Dendritic cell treated with granulocyte-macrophage colony-stimulating factor and Interleukin-4, amounts not matched to agents 40 ng/mL and 50 ng/mL, for 4 days (primary cell): Measurements from ENCODE around the gene UNC93B1.
"Not testable (repeated sequence)": the region's sequence is repeated elsewhere in the genome, so short reads cannot be mapped to it uniquely, and the experiment has no call there.

ENCODE experiments used
- H3K27ac Mint-ChIP-seq: one replicate; pipeline ENCODE4 v1.8.0; 2022; ENCODE audit warnings: mild to moderate bottlenecking, mixed read lengths
- H3K27me3 Mint-ChIP-seq: one replicate; pipeline ENCODE4 v1.8.0; 2022; ENCODE audit warnings: mild to moderate bottlenecking, mixed read lengths
- H3K36me3 Mint-ChIP-seq: one replicate; pipeline ENCODE4 v1.8.0; 2022; ENCODE audit warnings: low read depth, mixed read lengths
- H3K4me1 Mint-ChIP-seq: one replicate; pipeline ENCODE4 v1.8.0; 2022; ENCODE audit warnings: low read depth, mixed read lengths
- H3K4me3 Mint-ChIP-seq: one replicate; pipeline ENCODE4 v1.8.0; 2022; ENCODE audit warnings: mild to moderate bottlenecking, moderate library complexity, mixed read lengths
- H3K9me3 Mint-ChIP-seq: one replicate; pipeline ENCODE4 v1.8.0; 2022; ENCODE audit warnings: mixed read lengths
- intact Hi-C: fragments of 100-400 bp; cut with micrococcal nuclease; formaldehyde crosslinking; loops from one replicate; pipeline ENCODE4 v1.15.0; 2022

Gene UNC93B1

DNA sequence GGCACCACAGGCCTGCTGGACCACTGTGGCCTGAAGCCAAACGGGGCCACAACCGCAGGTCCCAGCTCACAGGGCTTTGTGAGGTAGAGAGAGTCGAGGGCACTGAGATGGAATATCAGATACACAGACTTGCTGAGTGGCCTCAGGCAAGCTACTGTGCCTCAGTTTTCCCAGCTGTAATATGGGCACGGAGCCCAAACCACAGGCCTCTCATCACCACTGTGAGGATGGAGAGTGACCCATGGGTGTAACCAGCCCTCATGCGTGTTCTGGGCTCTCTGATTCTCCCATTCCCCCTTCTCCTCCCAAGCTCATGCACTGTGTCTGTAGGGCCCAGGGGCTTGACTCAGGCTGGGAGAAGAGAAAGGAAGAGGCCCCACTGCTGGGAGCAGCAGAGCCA, 4.2 kb downstream of the UNC93B1 start:
- Mint-ChIP-seq H3K4me1 (peaks cover 79% of the 10 kb centered on the region), H3K27me3 (no peaks in the 10 kb centered on the region), H3K27ac (no peak overlapping the region), H3K4me3 (no peak overlapping the region), H3K9me3 (no peaks in the 10 kb centered on the region), H3K36me3 (peaks cover 82% of the 10 kb centered on the region)
- intact Hi-C loops, result loop anchor here (5.0 kb wide), 1 partner anchor 38 kb away; the partner anchor contains the start of gene TCIRG1

DNA sequence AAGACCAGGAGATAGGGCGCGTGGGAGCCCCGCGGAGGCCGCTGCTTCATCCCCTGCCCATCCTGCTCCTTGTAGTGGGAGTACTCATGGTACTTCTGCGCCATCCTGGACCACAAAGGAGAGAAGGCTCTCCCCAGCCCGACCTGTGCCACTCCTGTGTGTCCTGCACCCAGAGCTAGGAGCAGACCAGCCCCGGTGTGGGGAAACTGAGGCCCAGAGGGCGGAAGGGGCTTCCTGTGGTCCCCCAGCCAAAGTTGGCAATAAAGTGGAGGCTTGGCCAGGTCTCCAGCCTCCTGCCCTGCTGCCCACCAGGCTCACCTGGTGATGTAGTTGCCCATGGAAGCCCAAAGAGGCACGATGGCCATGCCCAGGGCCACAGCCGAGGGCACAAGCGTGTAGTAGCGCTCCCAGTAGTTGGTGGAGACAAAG, 4.7 kb downstream of the UNC93B1 start:
- H3K4me1 Mint-ChIP-seq, result peaks cover 79% of the 10 kb centered on the region
- no peaks in the 10 kb centered on the region for H3K9me3 Mint-ChIP-seq
- H3K27me3 Mint-ChIP-seq, result no peaks in the 10 kb centered on the region
- peaks cover 87% of the 10 kb centered on the region for H3K36me3 Mint-ChIP-seq
- peak overlapping the region; percentile 78 for H3K27ac Mint-ChIP-seq
- no peak overlapping the region for H3K4me3 Mint-ChIP-seq
- intact Hi-C loops, result loop anchor here (5.0 kb wide), 1 partner anchor 38 kb away; the partner anchor contains the start of gene TCIRG1

DNA sequence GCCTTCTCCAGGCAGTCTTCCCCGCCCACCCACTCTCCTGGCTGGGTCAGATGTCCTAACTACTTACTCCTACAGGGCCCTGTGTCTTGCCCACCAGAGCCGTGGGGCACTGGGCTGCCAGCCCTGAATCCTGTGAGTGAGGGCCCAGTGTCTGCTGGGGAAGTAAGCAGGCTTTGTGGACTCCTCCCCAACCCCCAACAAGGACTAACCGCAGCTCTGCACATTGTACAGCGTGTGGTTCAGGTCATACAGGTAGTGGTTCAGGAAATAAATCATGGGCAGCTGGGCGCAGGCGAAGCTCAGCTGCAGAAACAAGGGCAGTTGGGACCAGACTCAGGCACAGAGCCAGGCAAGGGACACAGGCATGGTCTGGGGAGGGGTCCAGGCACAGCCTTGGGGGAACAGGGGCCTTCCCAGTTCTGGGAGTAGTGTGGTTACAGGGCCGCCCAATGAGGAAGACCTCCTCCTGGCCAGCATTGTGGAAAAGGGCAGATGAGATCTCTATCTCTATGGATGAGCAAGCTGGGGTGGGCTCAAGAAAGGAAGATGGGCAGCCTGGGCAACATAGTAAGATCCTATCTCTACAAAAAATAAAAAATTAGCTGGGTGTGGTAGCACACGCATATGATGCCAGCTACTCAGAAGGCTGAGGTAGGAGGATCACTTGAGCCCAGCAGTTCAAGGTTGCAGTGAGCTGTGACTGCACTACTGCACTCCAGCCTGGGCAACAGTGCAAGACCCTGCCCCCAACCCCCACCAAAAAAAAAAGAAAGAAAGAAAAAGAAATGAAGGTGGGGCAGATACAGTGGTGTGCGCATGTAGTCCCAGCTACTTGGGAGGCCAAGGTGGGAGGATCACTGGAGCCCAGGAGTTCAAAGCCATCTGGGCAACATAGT, 5.5 kb downstream of the UNC93B1 start:
- intact Hi-C loops, result loop anchor here (5.0 kb wide), 1 partner anchor 39 kb away; the partner anchor contains the start of gene TCIRG1
- H3K36me3 Mint-ChIP-seq, result peaks cover 95% of the 10 kb centered on the region
- peaks cover 83% of the 10 kb centered on the region for H3K4me1 Mint-ChIP-seq
- no peaks in the 10 kb centered on the region for H3K27me3 Mint-ChIP-seq
- no peak overlapping the region for H3K4me3 Mint-ChIP-seq
- H3K9me3 Mint-ChIP-seq, result no peaks in the 10 kb centered on the region
- H3K27ac Mint-ChIP-seq, result peak overlapping the region; percentile 78

DNA sequence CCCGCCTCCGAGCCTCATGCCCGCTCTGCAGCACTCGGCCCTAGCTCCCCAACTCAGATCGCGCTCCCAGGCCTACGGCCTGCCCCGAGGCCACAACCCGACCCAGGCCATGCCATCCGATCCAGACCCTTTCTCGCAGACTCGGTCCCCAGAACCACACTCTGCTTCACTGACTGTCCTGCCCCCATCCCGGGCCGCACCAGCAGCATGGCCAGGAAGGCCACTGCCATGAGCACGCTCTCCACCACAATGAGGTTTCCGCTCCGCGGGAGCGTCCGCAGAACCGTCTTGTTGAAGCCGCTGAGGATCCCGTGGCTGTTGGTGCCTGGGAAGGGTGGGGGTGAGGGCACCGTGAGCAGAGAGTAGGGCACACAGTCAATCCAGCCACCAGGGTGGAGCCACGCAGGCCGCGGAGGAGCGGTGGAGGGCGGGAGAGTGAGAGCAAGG, 6.4 kb downstream of the UNC93B1 start:
- H3K27me3 Mint-ChIP-seq, result no peaks in the 10 kb centered on the region
- peak overlapping the region; percentile 51 for H3K4me3 Mint-ChIP-seq
- peaks cover 76% of the 10 kb centered on the region for H3K4me1 Mint-ChIP-seq
- peaks cover 97% of the 10 kb centered on the region for H3K36me3 Mint-ChIP-seq
- H3K27ac Mint-ChIP-seq, result peak overlapping the region; percentile 78
- intact Hi-C loops, result loop anchor here (2.0 to 5.0 kb wide), 2 partner anchors 13 to 40 kb away; partner anchors contain the start of genes ALDH3B1 and TCIRG1
- H3K9me3 Mint-ChIP-seq, result no peaks in the 10 kb centered on the region

DNA sequence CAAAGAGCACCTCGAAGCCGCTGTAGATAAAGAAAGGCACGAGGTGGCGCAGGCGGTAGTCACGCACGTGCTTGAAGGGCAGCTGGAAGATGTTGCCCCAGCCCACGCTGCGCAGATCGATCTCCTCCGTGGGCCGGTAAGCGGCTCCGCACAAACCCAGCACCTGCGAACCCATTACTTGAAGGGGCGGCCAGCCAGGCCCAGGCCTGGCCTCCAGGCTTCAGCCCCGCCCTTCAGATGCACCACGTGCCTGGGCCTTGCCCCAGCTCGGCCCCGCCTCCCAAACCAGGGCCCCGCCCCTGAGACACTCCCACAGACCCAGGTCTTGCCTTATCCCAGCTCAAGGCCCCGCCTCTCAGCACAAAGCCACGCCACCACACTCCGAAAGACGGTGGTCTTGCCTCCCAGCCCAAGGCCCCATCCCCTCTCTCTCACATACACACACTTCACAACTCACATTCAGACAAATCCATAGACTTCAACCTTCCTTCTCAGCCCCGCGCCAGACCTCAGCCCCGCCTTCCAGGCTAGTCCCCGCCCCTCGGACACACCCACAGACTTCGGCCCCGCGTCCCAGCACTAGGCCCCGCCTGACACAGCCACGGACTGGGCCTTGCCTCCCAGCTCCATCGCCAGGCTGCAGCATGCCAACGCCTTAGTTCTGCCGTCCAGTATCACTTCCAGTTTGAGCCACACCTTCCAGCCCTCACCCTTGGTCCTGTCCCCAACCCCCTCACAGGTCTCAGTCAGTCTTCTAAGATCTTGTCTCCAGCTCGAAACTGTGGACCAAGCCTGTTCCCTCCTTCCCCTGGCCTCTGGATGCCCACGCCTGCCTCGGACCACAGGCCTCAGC, 7.0 kb downstream of the UNC93B1 start:
- no peaks in the 10 kb centered on the region for H3K9me3 Mint-ChIP-seq
- peaks cover under 1% of the 10 kb centered on the region for H3K27me3 Mint-ChIP-seq
- intact Hi-C loops, result loop anchor here (2.0 to 5.0 kb wide), 2 partner anchors 14 to 40 kb away; partner anchors contain the start of genes ALDH3B1 and TCIRG1
- H3K4me3 Mint-ChIP-seq, result peak overlapping the region; percentile 51
- H3K36me3 Mint-ChIP-seq, result peaks cover 97% of the 10 kb centered on the region
- H3K27ac Mint-ChIP-seq, result peak overlapping the region; percentile 78
- peaks cover 72% of the 10 kb centered on the region for H3K4me1 Mint-ChIP-seq

DNA sequence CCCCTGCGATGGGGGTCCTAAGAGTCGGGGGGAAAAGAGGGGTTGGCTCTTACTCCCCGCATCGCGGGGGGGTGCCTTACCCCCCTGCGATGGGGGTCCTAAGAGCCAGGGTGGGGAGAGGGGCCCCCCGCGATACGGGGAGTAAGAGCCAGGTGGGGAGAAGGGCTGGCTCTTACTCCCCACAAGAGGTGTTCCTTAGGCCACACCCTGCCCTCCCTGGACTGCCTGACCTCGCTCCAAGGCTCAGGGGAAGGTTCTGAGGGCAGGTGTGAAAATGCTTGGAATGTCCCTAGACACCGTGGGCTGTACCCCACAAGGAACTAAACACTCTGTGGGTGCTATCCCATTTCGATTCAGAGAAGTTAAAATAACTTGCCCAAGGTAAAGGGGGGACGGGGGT, 7.8 kb downstream of the UNC93B1 start:
- Mint-ChIP-seq H3K27ac (no peak overlapping the region), H3K4me3 (no peak overlapping the region), H3K27me3 (peaks cover 2% of the 10 kb centered on the region), H3K36me3 (peaks cover 97% of the 10 kb centered on the region), H3K9me3 (no peaks in the 10 kb centered on the region), H3K4me1 (peaks cover 69% of the 10 kb centered on the region)
- intact Hi-C loops, result loop anchor here (2.0 to 5.0 kb wide), 2 partner anchors 15 to 41 kb away; partner anchors contain the start of genes ALDH3B1 and TCIRG1

DNA sequence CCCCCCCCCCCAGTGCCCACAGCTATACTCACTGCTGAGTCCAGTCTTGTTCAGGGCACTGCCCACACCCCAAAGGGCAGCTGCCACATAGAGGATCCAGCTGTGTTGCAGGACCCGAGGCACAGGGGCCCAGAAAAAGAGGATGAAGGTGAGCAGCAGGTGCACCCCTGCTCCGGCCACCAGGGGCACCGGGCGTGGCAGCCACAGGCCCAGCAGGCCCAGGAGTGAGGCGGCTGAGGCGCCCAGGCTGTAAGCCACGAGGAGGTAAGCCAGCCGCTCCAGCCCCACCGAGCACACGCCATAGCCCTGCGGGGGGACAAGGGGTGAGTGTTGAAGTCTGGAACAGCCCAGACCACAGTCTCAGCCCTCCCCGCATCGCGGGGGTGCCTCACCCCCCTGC, 8.3 kb downstream of the UNC93B1 start:
- Mint-ChIP-seq H3K36me3 (peaks cover 97% of the 10 kb centered on the region), H3K4me1 (peaks cover 69% of the 10 kb centered on the region)
- H3K9me3 Mint-ChIP-seq, H3K4me3 Mint-ChIP-seq, H3K27me3 Mint-ChIP-seq, H3K27ac Mint-ChIP-seq: not testable (repeated sequence)
- intact Hi-C loops, result loop anchor here (5.0 kb wide), 1 partner anchor 42 kb away; the partner anchor contains the start of gene TCIRG1

DNA sequence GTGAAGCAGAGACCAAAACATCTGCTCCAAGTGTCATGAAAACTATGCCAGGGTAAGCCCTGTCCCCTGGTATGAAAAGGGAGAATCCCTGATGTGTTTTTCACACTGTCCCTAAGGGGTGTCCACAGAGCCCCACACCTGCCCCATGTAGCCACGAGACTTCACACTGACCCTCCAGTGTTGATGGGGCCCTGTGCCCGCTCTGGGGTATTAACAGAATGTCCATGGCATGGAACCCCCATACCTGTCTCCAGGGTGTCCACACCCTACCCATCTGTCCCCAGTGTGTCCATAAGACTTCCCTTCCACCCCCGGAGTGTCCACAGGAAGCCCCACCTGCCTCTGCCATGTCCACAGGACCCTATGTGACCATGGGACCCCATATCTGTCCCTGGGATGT, 8.8 kb downstream of the UNC93B1 start:
- H3K4me3 Mint-ChIP-seq, H3K27ac Mint-ChIP-seq, H3K9me3 Mint-ChIP-seq, H3K27me3 Mint-ChIP-seq: not testable (repeated sequence)
- Mint-ChIP-seq H3K4me1 (peaks cover 68% of the 10 kb centered on the region), H3K36me3 (peaks cover 96% of the 10 kb centered on the region)
- intact Hi-C loops, result loop anchor here (5.0 kb wide), 1 partner anchor 42 kb away; the partner anchor contains the start of gene TCIRG1

DNA sequence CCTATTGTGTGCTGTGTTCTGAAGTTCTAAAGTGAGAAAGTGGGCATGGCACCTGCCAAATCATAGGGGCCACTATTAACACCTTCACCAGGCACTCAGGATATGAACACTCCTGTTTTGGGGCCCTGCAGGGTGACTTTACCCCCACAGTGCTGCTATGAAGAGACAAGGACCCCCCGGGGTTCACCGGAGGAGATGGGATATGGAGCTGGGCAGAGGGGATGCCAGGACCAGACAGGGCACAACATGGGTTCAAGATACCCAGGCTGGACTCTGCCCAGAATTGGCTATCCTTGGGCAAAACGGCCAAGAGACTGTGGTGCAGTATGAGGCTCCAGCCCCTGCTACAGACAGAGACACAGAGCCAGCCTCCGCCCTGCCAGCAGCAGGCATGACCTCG, 9.5 kb downstream of the UNC93B1 start:
- H3K9me3 Mint-ChIP-seq, H3K27ac Mint-ChIP-seq, H3K4me3 Mint-ChIP-seq, intact Hi-C loops, H3K27me3 Mint-ChIP-seq: not testable (repeated sequence)
- Mint-ChIP-seq H3K4me1 (peaks cover 61% of the 10 kb centered on the region), H3K36me3 (peaks cover 88% of the 10 kb centered on the region)

DNA sequence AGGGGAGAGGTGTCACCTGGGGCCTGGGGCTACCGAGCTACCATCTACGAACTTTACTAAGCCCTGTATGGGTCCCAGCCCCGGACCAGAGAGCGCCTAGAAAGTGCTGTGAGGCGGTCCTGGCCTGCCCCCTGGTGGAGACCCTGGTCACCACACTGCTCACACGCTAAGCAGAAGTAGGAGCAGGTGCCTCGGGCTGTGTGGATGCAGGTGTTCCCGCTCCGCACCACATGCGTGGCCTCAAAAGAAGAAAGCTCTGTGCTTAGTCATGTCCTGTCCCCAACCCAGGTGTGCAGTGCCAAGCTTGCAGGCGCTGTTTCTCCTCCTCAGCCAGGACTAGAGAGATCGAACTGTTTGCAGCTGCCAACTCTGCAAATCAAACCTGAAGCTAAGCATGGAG, 10.1 kb downstream of the UNC93B1 start:
- Mint-ChIP-seq H3K4me1 (peaks cover 55% of the 10 kb centered on the region), H3K36me3 (peaks cover 83% of the 10 kb centered on the region)
- H3K27ac Mint-ChIP-seq, H3K9me3 Mint-ChIP-seq, H3K4me3 Mint-ChIP-seq, H3K27me3 Mint-ChIP-seq, intact Hi-C loops: not testable (repeated sequence)

DNA sequence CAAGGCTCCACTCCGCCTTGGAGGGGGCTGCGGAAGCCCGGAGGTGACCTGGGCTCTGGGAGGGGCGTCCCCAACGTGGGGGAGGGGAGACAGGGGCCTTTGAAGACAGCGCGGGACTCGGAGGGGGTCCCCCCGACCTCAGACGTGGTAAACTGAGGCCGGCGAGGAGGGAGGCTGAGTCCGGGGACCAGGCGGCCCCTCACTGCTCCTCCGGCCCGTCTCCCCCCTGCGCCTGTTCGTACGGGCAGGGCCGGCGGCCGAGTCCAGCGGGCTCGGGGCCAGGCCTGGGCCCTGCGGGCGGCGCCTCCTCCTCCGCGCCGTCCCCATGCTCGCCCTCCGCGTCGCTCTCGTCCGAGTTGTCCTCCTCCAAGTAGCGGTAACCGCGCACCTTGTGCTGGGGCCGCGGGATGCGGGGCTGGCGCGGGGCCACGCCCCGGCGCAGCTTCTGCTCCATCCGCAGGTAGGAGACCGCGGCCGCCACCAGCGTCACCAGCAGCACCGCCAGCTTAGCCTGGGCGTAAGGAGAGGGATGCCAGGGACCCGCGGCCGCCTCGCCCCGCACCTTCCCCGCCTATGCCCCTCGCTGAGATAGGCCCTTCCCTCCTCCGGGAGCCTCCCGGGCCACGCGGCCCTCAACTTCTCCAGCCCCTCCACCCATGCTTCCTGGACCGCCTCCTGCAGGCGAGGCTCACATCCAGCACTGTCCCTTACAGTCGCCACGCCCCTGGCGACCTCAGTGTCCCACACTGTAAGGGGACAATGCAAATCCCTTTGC, 12.4 kb downstream of the UNC93B1 start:
- Mint-ChIP-seq H3K4me1 (peaks cover 33% of the 10 kb centered on the region), H3K36me3 (peaks cover 60% of the 10 kb centered on the region)
- H3K27me3 Mint-ChIP-seq, H3K9me3 Mint-ChIP-seq, H3K27ac Mint-ChIP-seq, H3K4me3 Mint-ChIP-seq, intact Hi-C loops: not testable (repeated sequence)

DNA sequence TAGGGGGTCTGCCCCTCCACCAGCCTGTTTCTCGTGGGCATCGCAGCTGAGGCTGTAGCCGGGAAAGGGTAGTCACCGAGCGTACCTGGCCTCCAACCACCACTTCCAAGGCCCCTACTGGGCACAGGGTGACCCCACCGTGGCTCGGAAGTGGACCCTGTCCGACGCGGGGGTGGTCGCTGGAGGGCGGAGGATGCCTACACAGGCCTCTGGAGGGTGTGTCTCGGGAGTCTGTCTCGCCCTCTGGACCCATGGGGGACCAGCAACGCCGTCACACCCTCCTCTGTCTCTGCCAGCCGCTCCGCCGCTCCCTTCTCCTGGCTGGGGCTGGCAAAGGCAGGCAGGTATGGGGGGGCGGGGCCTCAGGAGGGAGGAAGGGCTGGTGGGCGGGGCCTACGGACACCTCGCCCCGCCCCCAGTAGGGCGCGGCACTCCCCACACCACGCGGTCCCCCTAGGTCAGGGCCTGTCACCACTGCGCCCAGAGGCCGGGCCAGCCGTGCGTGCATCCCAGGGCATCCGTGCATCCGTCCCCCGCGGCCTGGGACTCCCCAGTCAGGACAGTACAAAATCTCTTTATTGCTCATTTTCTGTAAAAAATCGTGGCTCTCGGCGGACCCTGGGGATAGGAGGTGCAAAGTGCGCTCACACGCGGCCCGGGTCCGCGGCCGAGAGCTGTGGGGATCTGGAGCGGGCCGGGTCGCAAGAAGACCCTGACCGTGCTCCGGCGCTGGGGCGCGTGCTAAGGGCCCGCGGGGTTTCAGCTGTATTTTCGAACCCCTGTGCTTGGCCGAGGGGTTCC, 13.2 kb downstream of the UNC93B1 start:
- H3K27ac Mint-ChIP-seq, H3K9me3 Mint-ChIP-seq, intact Hi-C loops, H3K27me3 Mint-ChIP-seq, H3K4me3 Mint-ChIP-seq: not testable (repeated sequence)
- peaks cover 27% of the 10 kb centered on the region for H3K4me1 Mint-ChIP-seq
- peaks cover 52% of the 10 kb centered on the region for H3K36me3 Mint-ChIP-seq
